Activated T-cell treated with anti-CD3 and anti-CD28 coated beads, Interleukin-2, amount 50 U/mL, for 72 hours (primary cell): Measurements from ENCODE around the gene RHOA. TPM values are rescaled to one million over a fixed set of nuclear protein-coding genes. Genes with fewer than 3 reads are reported as not detected.
"Not testable (repeated sequence)": the region's sequence is repeated elsewhere in the genome, so short reads cannot be mapped to it uniquely, and the experiment has no call there.

ENCODE experiments used
- ATAC-seq, 2 donors: fragments of 150-1000 bp; cut with Tn5 transposase; replicated peaks in 1 of 2; 2 replicates each; pipeline ENCODE4 v1.10.0; 2021; ENCODE audit warnings: moderate library complexity in 2 of 2, mild to moderate bottlenecking in 1 of 2
- DNase-seq, 2 donors: peaks; one replicate each; pipeline ENCODE4 v3.0.0; 2021 to 2022; ENCODE audit warnings: mixed read lengths in 1 of 2
- H3K27ac Mint-ChIP-seq: one replicate; pipeline ENCODE4 v1.8.0; 2022; ENCODE audit warnings: mild to moderate bottlenecking, moderate library complexity, mixed read lengths
- H3K27me3 Mint-ChIP-seq: one replicate; pipeline ENCODE4 v1.8.0; 2022; ENCODE audit warnings: low read depth, mixed read lengths
- H3K36me3 Mint-ChIP-seq, 2 donors: one replicate each; pipeline ENCODE4 v1.8.0; 2022; ENCODE audit warnings: mixed read lengths in 2 of 2, mild to moderate bottlenecking in 1 of 2; ENCODE audit not compliant: insufficient read depth in 2 of 2
- H3K4me1 Mint-ChIP-seq: one replicate; pipeline ENCODE4 v1.8.0; 2022; ENCODE audit warnings: low read depth, mixed read lengths
- H3K4me3 Mint-ChIP-seq, 2 donors: one replicate each; pipeline ENCODE4 v1.8.0; 2022; ENCODE audit warnings: mild to moderate bottlenecking in 2 of 2, mixed read lengths in 2 of 2, moderate library complexity in 2 of 2
- H3K9me3 Mint-ChIP-seq, 2 donors: one replicate each; pipeline ENCODE4 v1.8.0; 2022; ENCODE audit warnings: mixed read lengths in 2 of 2
- total RNA-seq, 2 donors: library from RNA; stranded (reverse); gene quantifications; one replicate each; pipeline ENCODE4 v1.2.3, GENCODE V29; 2022

RHOA gene
- total RNA-seq, 2 donors from 2014 or later = 458 to 468 TPM

- Mint-ChIP-seq H3K27ac (peak overlapping the region; percentile 98), H3K9me3 (peaks cover 0 to 2% of the 10 kb centered on the region in 2 donors), H3K36me3 (peaks cover 5 to 15% of the 10 kb centered on the region in 2 donors), H3K4me1 (peaks cover 40% of the 10 kb centered on the region), H3K27me3 (no peaks in the 10 kb centered on the region), H3K4me3 (peak overlapping the region; percentile 59 to 73)
- DNase-seq (peak in 1 of 2 donors; percentile 12), ATAC-seq (no peak)
Measured at GRCh38 chr3:49378249-49378895, 33.4 kb downstream of the RHOA start.

DNA sequence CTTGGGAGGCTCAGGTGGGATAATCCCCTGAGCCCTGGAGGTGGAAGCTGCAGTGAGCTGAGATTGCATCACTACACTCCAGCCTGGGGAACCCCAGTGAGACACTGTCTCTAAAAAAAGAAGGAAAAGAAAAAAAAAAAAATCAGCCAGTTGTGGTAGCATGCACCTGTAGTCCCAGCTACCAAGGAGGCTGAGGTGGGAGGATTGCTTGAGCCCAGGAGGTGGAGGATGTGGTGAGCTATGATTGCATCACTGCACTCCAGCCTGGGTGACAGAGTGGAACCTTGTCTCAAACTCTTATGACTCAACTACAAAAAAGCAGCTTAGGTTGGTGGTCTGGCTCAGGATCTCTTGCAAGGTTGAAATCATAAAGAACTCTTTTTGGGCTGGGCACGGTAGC lies 34.3 kb downstream of the RHOA start:
- H3K9me3 Mint-ChIP-seq = peaks cover 0 to 2% of the 10 kb centered on the region in 2 donors
- H3K4me1 Mint-ChIP-seq = peaks cover 44% of the 10 kb centered on the region
- peaks cover 10 to 22% of the 10 kb centered on the region in 2 donors for H3K36me3 Mint-ChIP-seq
- ATAC-seq = peak; percentile 98 to 99
- peak overlapping the region; percentile 33 to 56 for H3K4me3 Mint-ChIP-seq
- H3K27ac Mint-ChIP-seq = peak overlapping the region; percentile 50
- peak; percentile 70 to 81 for DNase-seq
- no peaks in the 10 kb centered on the region for H3K27me3 Mint-ChIP-seq

DNA sequence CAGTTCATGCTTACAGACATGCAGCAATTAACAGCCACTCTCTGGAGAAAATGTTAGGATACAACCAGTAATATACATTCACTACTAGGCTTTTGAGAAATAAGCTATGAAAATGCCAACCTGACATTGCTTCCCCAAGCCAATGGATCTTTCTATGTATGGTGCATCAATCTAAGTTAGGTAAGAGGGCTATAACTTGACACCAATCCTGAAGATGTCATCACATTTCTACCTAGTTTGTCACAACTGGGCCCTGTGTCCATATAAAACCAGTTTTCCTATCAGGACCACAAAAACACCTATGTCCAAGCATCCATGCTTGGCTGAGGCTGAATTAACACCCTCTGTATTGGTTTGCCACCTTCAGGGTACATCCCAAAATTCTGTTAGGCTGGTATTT lies 39.8 kb downstream of the RHOA start:
- Mint-ChIP-seq H3K36me3 (peaks cover 8 to 36% of the 10 kb centered on the region in 2 donors), H3K27me3 (no peaks in the 10 kb centered on the region), H3K9me3 (no peaks in the 10 kb centered on the region), H3K4me3 (no peak overlapping the region), H3K4me1 (peaks cover 25% of the 10 kb centered on the region), H3K27ac (peak overlapping the region; percentile 75)
- ATAC-seq (no peak), DNase-seq (no peak)

DNA sequence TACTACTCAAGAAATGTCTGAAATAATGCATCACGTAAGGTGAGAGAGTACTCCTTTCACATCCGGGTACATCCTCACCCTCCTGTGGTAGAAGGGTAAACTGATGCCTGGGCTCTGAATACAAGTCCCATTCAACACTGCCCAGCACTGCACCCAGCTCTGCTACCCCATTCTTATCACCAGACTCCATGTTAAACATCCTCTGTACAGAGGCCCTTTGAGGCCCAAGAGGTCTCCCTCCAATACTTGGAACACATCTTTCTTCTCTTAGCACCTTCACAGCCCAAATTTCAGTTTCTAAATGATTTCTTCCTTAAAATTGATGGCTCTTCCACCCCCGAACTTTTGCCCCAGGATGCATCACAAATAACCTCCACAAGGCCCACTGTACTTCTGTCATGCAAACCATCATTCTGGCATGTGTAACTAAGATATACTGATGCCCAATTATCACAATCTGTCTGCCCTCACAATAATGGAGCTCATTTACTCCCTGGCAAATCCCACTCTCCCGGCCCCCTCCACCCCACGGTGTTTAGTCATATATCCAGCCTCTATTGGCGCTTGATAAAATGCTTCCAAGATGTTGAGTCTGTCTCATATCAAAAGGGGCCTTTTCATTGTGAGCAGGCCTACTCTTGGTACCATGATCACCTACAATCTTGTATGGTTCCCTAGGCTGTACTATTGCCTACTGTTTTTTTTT lies 41.0 kb downstream of the RHOA start:
- Mint-ChIP-seq H3K27ac (peak overlapping the region; percentile 58), H3K27me3 (no peaks in the 10 kb centered on the region), H3K9me3 (no peaks in the 10 kb centered on the region), H3K4me1 (peaks cover 19% of the 10 kb centered on the region), H3K4me3 (no peak overlapping the region), H3K36me3 (peaks cover 15 to 41% of the 10 kb centered on the region in 2 donors)
- no peak for DNase-seq
- no peak for ATAC-seq

DNA sequence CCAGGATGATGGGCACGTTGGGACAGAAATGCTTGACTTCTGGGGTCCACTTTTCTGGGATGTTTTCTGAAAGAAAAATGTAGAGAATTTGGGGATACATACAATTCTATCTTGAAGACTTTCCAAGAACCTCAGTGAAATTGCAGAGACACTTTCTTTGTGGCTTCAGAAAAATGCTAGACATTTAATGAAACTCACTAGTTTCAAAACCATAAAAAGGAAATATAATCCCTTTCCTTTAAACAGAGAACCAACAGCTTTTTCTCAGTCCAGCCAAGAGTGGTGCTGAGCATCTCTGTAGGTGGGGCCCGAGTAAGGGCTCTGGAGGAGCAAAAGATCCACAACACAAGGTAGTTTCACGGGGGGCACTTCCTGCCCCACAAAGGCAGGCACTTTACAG lies 49.2 kb downstream of the RHOA start:
- DNase-seq (no peak), ATAC-seq (no peak)
- Mint-ChIP-seq H3K4me3 (no peak overlapping the region), H3K27ac (peak overlapping the region; percentile 76), H3K9me3 (no peaks in the 10 kb centered on the region), H3K27me3 (no peaks in the 10 kb centered on the region), H3K36me3 (peaks cover 12 to 27% of the 10 kb centered on the region in 2 donors), H3K4me1 (peaks cover 29% of the 10 kb centered on the region)

GRCh38 chr3:49359623-49360022 lies 52.2 kb downstream of the RHOA start:
- H3K27me3 Mint-ChIP-seq = no peaks in the 10 kb centered on the region
- ATAC-seq = no peak
- peak overlapping the region; percentile 93 to 97 for H3K4me3 Mint-ChIP-seq
- H3K36me3 Mint-ChIP-seq = peaks cover 13 to 29% of the 10 kb centered on the region in 2 donors
- H3K27ac Mint-ChIP-seq = peak overlapping the region; percentile 88
- H3K4me1 Mint-ChIP-seq = peaks cover 43% of the 10 kb centered on the region
- H3K9me3 Mint-ChIP-seq = no peaks in the 10 kb centered on the region
- no peak for DNase-seq

DNA sequence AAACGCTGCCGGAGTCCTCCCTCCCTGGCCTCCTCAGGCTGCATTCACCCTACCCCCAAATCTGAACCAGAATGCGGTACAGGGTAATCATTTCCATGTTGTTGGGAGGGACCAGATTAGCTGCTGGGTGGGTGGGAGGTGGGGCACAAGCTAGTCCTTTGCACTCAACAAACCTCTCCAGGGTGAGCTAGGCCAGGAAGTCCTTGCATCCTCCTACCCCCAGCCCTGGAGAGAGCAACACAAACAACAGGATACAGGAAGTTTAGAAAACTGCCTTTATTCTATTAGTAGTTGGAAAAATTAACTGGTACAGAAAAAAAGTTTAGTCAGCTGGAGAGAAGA lies 52.9 kb downstream of the RHOA start:
- Mint-ChIP-seq H3K9me3 (no peaks in the 10 kb centered on the region), H3K4me3 (peak overlapping the region; percentile 93 to 97), H3K27me3 (no peaks in the 10 kb centered on the region), H3K36me3 (peaks cover 13 to 27% of the 10 kb centered on the region in 2 donors), H3K4me1 (peaks cover 40% of the 10 kb centered on the region), H3K27ac (peak overlapping the region; percentile 88)
- DNase-seq (no peak), ATAC-seq (peak in 1 of 2 donors; percentile 33)

GRCh38 chr3:49358217-49358883 lies 53.4 kb downstream of the RHOA start, which contains the start of gene GPX1:
Gene GPX1, minus strand, starts transcription at chr3:49358353. Its CDS starts 75 bp downstream, at chr3:49358278.
- Mint-ChIP-seq H3K27ac (peak within 1 kb of the TSS; percentile 97), H3K36me3 (peaks cover 13 to 26% of the 10 kb centered on the region in 2 donors), H3K4me3 (peak within 1 kb of the TSS; percentile 93 to 97), H3K4me1 (peaks cover 37% of the 10 kb centered on the region), H3K27me3 (no peaks in the 10 kb centered on the region), H3K9me3 (no peaks in the 10 kb centered on the region)
- DNase-seq (peak; percentile 88 to 89), ATAC-seq (peak; percentile 92 to 94)

DNA sequence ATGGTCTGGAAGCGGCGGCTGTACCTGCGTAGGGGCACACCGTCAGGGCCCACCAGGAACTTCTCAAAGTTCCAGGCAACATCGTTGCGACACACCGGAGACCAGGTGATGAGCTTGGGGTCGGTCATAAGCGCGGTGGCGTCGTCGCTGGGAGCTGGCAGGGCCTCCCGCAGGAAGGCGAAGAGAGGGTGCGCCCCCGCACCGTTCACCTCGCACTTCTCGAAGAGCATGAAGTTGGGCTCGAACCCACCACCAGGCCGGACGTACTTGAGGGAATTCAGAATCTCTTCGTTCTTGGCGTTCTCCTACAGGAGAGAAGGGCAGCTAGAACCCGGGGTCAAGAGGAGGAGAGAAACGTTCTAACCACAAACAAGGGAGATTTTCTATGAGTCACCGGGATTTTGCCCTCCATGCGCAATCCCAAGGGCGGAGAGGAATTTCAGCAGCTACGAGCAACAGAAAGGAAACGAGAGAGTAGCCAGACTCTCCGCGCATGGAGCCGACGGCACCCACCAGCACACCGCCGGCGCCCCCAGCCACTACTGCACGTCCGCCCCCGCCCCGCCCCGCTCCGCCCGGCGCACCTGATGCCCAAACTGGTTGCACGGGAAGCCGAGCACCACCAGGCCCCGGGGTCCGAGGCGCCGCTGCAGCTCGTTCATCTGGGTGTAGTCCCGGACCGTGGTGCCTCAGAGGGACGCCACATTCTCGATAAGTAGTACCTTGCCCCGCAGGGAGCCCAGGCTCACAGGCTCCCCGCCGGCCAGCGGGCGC lies 54.1 kb downstream of the RHOA start:
- Mint-ChIP-seq H3K4me3 (peak overlapping the region; percentile 93 to 97), H3K4me1 (peaks cover 32% of the 10 kb centered on the region), H3K27ac (peak overlapping the region; percentile 97), H3K36me3 (peaks cover 13 to 23% of the 10 kb centered on the region in 2 donors)
- ATAC-seq (peak; percentile 42 to 52), DNase-seq (peak; percentile 55 to 56)
- H3K27me3 Mint-ChIP-seq, H3K9me3 Mint-ChIP-seq: not testable (repeated sequence)

- Mint-ChIP-seq H3K36me3 (peaks cover 13 to 20% of the 10 kb centered on the region in 2 donors), H3K4me1 (peaks cover 31% of the 10 kb centered on the region), H3K27ac (peak overlapping the region; percentile 97), H3K4me3 (peak overlapping the region; percentile 93 to 97)
- ATAC-seq (peak; percentile 5 to 7), DNase-seq (peak in 1 of 2 donors; percentile 23)
- not testable (repeated sequence) for H3K27me3 Mint-ChIP-seq, H3K9me3 Mint-ChIP-seq
Measured at GRCh38 chr3:49357095-49357442, 54.7 kb downstream of the RHOA start.

GRCh38 chr3:49352890-49353421 lies 58.8 kb downstream of the RHOA start:
- Mint-ChIP-seq H3K9me3 (no peaks in the 10 kb centered on the region), H3K27ac (peak overlapping the region; percentile 1), H3K27me3 (no peaks in the 10 kb centered on the region), H3K36me3 (peaks cover 9 to 11% of the 10 kb centered on the region in 2 donors), H3K4me1 (peaks cover 25% of the 10 kb centered on the region), H3K4me3 (no peak overlapping the region)
- no peak for DNase-seq
- no peak for ATAC-seq

- peak in 1 of 2 donors; percentile 4 for ATAC-seq
- Mint-ChIP-seq H3K4me3 (no peak overlapping the region), H3K27ac (no peak overlapping the region), H3K27me3 (no peaks in the 10 kb centered on the region), H3K4me1 (peaks cover 21% of the 10 kb centered on the region), H3K36me3 (peaks cover 5 to 8% of the 10 kb centered on the region in 2 donors), H3K9me3 (no peaks in the 10 kb centered on the region)
- DNase-seq = no peak
Measured at GRCh38 chr3:49352281-49352680, 59.5 kb downstream of the RHOA start.
